WTC11 (cell line): ENCODE measurements around the gene PURB. TPM values are rescaled to one million over a fixed set of nuclear protein-coding genes. Genes with fewer than 3 reads are reported as not detected.

Experiments
- CREB1 ChIP-seq: sonication (generic); formaldehyde crosslinking; IDR thresholded peaks from 2 replicates; pipeline ENCODE4 v1.8.0; 2023; ENCODE audit warnings: mild to moderate bottlenecking, missing genetic modification reagents
- CREM ChIP-seq: sonication (generic); formaldehyde crosslinking; IDR thresholded peaks from 2 replicates; pipeline ENCODE4 v1.8.1; 2022; ENCODE audit warnings: mild to moderate bottlenecking, missing genetic modification reagents, moderate library complexity
- FOXK1 ChIP-seq: sonication (generic); formaldehyde crosslinking; IDR thresholded peaks from 2 replicates; pipeline ENCODE4 v1.8.0; 2022; ENCODE audit warnings: mild to moderate bottlenecking, moderate library complexity, missing genetic modification reagents
- IRF2 ChIP-seq: sonication (generic); formaldehyde crosslinking; IDR thresholded peaks from 2 replicates; pipeline ENCODE4 v1.8.0; 2022; ENCODE audit warnings: low read depth, missing genetic modification reagents, borderline replicate concordance
- NFYB ChIP-seq: sonication (generic); formaldehyde crosslinking; conservative IDR thresholded peaks from 2 replicates; pipeline ENCODE4 v1.8.0; 2022; ENCODE audit warnings: low read depth, missing genetic modification reagents
- NR1H2 ChIP-seq: sonication (generic); formaldehyde crosslinking; IDR thresholded peaks from 2 replicates; pipeline ENCODE4 v1.9.0; 2021; ENCODE audit warnings: mild to moderate bottlenecking, moderate library complexity, missing genetic modification reagents
- RELA ChIP-seq: sonication (generic); formaldehyde crosslinking; IDR thresholded peaks from 2 replicates; pipeline ENCODE4 v1.8.1; 2022; ENCODE audit warnings: missing genetic modification reagents, mild to moderate bottlenecking, borderline replicate concordance
- SP1 ChIP-seq: sonication (generic); formaldehyde crosslinking; conservative IDR thresholded peaks from 2 replicates; pipeline ENCODE4 v1.8.1; 2022; ENCODE audit warnings: missing genetic modification reagents
- TEAD4 ChIP-seq: sonication (generic); formaldehyde crosslinking; IDR thresholded peaks from 2 replicates; pipeline ENCODE4 v1.8.0; 2022; ENCODE audit warnings: mild to moderate bottlenecking, missing genetic modification reagents
- ZBTB21 ChIP-seq: sonication (generic); formaldehyde crosslinking; IDR thresholded peaks from 2 replicates; pipeline ENCODE4 v1.8.1; 2023; ENCODE audit warnings: mild to moderate bottlenecking, missing genetic modification reagents, borderline replicate concordance
- total RNA-seq: library from RNA; stranded (reverse); gene quantifications from 3 replicates; pipeline ENCODE4 v1.2.3, GENCODE V29; 2021
- TF ChIP-seq, protein P1 (sequence below): sonication (generic); formaldehyde crosslinking; conservative IDR thresholded peaks from 2 replicates; pipeline ENCODE4 v1.8.1; 2023; ENCODE audit warnings: mild to moderate bottlenecking, low read depth, missing genetic modification reagents, moderate library complexity
- TF ChIP-seq, protein P2 (sequence below): sonication (generic); formaldehyde crosslinking; IDR thresholded peaks from 2 replicates; pipeline ENCODE4 v1.8.1; 2023; ENCODE audit warnings: mild to moderate bottlenecking, missing genetic modification reagents, borderline replicate concordance
- TF ChIP-seq, protein P3 (sequence below): fragments of 250-450 bp; sonication (Bioruptor Pico); IDR thresholded peaks from 2 replicates; pipeline ENCODE4 v1.8.0; 2021; ENCODE audit warnings: mild to moderate bottlenecking
- TF ChIP-seq, protein P4 (sequence below): sonication (generic); formaldehyde crosslinking; IDR thresholded peaks from 2 replicates; pipeline ENCODE4 v1.8.1; 2023; ENCODE audit warnings: mild to moderate bottlenecking, missing genetic modification reagents
- TF ChIP-seq, protein P5 (sequence below): sonication (generic); formaldehyde crosslinking; IDR thresholded peaks from 2 replicates; pipeline ENCODE4 v1.8.0; 2023; ENCODE audit warnings: mild to moderate bottlenecking, missing genetic modification reagents

Gene PURB
- total RNA-seq, 1 experiment from 2014 or later: 22.1 TPM

DNA sequence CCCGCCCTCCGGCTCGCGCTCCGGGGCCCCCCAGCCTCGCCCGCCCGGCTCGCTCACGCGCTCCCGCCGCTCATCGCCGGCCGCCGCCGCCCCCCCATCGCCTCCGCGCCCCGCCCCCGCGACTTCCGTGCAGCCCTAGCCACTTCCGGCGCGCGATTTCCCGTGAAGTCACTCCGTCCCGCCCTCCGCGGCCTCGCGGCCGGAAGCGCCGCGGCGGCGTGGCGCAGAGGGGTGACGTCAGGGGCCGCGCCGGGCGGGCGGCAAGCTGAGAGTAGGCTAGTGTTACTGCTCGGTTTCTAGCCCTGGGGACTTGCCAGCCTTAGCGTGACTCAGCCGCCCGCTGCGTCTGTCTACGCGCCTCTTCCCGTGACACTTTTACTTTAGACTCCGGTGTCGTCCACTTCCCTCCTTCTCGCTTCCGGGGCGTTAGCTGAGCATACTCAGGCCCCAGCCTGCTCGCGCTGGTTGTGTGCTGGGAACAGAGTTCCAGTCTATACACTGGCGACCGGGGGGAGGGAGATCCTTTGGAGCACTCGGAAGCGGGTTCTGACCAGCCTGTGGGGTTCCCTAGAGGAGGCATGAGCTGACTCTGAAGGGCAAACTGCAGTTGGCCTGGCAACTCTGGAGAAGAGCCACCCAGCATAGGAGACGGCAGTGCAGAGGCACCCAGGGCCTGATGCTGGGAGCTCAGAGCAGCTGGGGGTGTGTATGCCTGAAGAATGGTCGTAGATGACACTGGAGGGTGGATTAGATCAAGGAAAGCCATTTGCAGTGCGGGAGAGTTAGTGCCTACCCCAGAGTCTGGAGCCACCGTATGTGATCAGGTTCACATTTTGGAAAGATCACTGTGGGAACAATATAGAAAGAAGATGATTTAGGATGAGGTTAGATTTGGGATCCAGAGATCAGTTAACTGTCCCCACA lies at the start of gene PURB (continued):
- TF ChIP-seq, protein P1, sequence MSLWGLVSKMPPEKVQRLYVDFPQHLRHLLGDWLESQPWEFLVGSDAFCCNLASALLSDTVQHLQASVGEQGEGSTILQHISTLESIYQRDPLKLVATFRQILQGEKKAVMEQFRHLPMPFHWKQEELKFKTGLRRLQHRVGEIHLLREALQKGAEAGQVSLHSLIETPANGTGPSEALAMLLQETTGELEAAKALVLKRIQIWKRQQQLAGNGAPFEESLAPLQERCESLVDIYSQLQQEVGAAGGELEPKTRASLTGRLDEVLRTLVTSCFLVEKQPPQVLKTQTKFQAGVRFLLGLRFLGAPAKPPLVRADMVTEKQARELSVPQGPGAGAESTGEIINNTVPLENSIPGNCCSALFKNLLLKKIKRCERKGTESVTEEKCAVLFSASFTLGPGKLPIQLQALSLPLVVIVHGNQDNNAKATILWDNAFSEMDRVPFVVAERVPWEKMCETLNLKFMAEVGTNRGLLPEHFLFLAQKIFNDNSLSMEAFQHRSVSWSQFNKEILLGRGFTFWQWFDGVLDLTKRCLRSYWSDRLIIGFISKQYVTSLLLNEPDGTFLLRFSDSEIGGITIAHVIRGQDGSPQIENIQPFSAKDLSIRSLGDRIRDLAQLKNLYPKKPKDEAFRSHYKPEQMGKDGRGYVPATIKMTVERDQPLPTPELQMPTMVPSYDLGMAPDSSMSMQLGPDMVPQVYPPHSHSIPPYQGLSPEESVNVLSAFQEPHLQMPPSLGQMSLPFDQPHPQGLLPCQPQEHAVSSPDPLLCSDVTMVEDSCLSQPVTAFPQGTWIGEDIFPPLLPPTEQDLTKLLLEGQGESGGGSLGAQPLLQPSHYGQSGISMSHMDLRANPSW: no peak
- TF ChIP-seq NFYB (no peak), ZBTB21 (no peak), IRF2 (CRISPR knock-in tag) (no peak), FOXK1 (CRISPR knock-in tag) (peak; percentile 81), NR1H2 (CRISPR knock-in tag) (no peak), SP1 (peak; percentile 97), CREB1 (CRISPR knock-in tag) (0 out of 2 replicates have a peak, but pooled peaks have one; percentile 28), CREM (CRISPR knock-in tag) (peak; percentile 99), RELA (CRISPR knock-in tag) (no peak), TEAD4 (CRISPR knock-in tag) (no peak)
- TF ChIP-seq, protein P2, sequence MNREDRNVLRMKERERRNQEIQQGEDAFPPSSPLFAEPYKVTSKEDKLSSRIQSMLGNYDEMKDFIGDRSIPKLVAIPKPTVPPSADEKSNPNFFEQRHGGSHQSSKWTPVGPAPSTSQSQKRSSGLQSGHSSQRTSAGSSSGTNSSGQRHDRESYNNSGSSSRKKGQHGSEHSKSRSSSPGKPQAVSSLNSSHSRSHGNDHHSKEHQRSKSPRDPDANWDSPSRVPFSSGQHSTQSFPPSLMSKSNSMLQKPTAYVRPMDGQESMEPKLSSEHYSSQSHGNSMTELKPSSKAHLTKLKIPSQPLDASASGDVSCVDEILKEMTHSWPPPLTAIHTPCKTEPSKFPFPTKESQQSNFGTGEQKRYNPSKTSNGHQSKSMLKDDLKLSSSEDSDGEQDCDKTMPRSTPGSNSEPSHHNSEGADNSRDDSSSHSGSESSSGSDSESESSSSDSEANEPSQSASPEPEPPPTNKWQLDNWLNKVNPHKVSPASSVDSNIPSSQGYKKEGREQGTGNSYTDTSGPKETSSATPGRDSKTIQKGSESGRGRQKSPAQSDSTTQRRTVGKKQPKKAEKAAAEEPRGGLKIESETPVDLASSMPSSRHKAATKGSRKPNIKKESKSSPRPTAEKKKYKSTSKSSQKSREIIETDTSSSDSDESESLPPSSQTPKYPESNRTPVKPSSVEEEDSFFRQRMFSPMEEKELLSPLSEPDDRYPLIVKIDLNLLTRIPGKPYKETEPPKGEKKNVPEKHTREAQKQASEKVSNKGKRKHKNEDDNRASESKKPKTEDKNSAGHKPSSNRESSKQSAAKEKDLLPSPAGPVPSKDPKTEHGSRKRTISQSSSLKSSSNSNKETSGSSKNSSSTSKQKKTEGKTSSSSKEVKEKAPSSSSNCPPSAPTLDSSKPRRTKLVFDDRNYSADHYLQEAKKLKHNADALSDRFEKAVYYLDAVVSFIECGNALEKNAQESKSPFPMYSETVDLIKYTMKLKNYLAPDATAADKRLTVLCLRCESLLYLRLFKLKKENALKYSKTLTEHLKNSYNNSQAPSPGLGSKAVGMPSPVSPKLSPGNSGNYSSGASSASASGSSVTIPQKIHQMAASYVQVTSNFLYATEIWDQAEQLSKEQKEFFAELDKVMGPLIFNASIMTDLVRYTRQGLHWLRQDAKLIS (CRISPR knock-in tag): no peak
- TF ChIP-seq, protein P3, sequence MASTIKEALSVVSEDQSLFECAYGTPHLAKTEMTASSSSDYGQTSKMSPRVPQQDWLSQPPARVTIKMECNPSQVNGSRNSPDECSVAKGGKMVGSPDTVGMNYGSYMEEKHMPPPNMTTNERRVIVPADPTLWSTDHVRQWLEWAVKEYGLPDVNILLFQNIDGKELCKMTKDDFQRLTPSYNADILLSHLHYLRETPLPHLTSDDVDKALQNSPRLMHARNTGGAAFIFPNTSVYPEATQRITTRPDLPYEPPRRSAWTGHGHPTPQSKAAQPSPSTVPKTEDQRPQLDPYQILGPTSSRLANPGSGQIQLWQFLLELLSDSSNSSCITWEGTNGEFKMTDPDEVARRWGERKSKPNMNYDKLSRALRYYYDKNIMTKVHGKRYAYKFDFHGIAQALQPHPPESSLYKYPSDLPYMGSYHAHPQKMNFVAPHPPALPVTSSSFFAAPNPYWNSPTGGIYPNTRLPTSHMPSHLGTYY (CRISPR knock-in tag): no peak
- TF ChIP-seq, protein P4, sequence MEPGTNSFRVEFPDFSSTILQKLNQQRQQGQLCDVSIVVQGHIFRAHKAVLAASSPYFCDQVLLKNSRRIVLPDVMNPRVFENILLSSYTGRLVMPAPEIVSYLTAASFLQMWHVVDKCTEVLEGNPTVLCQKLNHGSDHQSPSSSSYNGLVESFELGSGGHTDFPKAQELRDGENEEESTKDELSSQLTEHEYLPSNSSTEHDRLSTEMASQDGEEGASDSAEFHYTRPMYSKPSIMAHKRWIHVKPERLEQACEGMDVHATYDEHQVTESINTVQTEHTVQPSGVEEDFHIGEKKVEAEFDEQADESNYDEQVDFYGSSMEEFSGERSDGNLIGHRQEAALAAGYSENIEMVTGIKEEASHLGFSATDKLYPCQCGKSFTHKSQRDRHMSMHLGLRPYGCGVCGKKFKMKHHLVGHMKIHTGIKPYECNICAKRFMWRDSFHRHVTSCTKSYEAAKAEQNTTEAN: no peak
- TF ChIP-seq, protein P5, sequence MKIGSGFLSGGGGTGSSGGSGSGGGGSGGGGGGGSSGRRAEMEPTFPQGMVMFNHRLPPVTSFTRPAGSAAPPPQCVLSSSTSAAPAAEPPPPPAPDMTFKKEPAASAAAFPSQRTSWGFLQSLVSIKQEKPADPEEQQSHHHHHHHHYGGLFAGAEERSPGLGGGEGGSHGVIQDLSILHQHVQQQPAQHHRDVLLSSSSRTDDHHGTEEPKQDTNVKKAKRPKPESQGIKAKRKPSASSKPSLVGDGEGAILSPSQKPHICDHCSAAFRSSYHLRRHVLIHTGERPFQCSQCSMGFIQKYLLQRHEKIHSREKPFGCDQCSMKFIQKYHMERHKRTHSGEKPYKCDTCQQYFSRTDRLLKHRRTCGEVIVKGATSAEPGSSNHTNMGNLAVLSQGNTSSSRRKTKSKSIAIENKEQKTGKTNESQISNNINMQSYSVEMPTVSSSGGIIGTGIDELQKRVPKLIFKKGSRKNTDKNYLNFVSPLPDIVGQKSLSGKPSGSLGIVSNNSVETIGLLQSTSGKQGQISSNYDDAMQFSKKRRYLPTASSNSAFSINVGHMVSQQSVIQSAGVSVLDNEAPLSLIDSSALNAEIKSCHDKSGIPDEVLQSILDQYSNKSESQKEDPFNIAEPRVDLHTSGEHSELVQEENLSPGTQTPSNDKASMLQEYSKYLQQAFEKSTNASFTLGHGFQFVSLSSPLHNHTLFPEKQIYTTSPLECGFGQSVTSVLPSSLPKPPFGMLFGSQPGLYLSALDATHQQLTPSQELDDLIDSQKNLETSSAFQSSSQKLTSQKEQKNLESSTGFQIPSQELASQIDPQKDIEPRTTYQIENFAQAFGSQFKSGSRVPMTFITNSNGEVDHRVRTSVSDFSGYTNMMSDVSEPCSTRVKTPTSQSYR: peak; percentile 55; the same call in 1 of the 2 replicates
- TF ChIP-seq, all 79 proteins: peak for 21
